CD4-positive, alpha-beta T cell treated with Interferon alpha-2 for 1 hour (primary cell): ENCODE results near the gene TSEN15.

Experiments used
- DNase-seq, 2 donors: peaks; one replicate each; pipeline ENCODE4 v3.0.0-alpha.2; 2020 to 2022

Gene TSEN15

GRCh38 chr1:184051485-184052193 is at the start of gene TSEN15:
Gene TSEN15, plus strand, starts transcription at chr1:184051730. Its CDS starts 26 bp downstream, at chr1:184051756.
- peak; percentile 64 to 77 for DNase-seq

- DNase-seq: no peak
Measured at GRCh38 chr1:184002071-184002470, 49.5 kb upstream of the TSEN15 start.

GRCh38 chr1:184004935-184005334 is 46.6 kb upstream of the TSEN15 start:
- DNase-seq: no peak

GRCh38 chr1:184005506-184005905 is 46.0 kb upstream of the TSEN15 start:
- no peak for DNase-seq

- no peak for DNase-seq
Measured at GRCh38 chr1:184010788-184011187, 40.7 kb upstream of the TSEN15 start.

- no peak for DNase-seq
Measured at GRCh38 chr1:184012187-184012586, 39.3 kb upstream of the TSEN15 start.

GRCh38 chr1:184014271-184014670 is 37.3 kb upstream of the TSEN15 start:
- no peak for DNase-seq

GRCh38 chr1:184016169-184016568 is 35.4 kb upstream of the TSEN15 start:
- no peak for DNase-seq

GRCh38 chr1:184017306-184017705 is 34.2 kb upstream of the TSEN15 start:
- DNase-seq: no peak

GRCh38 chr1:184018622-184019021 is 32.9 kb upstream of the TSEN15 start:
- no peak for DNase-seq

GRCh38 chr1:184019069-184019468 is 32.5 kb upstream of the TSEN15 start:
- DNase-seq: no peak

- DNase-seq: no peak
Measured at GRCh38 chr1:184019506-184019905, 32.0 kb upstream of the TSEN15 start.

- DNase-seq: no peak
Measured at GRCh38 chr1:184020328-184020727, 31.2 kb upstream of the TSEN15 start.

- no peak for DNase-seq
Measured at GRCh38 chr1:184020855-184021254, 30.7 kb upstream of the TSEN15 start.

- DNase-seq: no peak
Measured at GRCh38 chr1:184021728-184022127, 29.8 kb upstream of the TSEN15 start.

GRCh38 chr1:184022668-184023067 is 28.9 kb upstream of the TSEN15 start:
- DNase-seq: no peak

- no peak for DNase-seq
Measured at GRCh38 chr1:184023171-184023570, 28.4 kb upstream of the TSEN15 start.

- no peak for DNase-seq
Measured at GRCh38 chr1:184025242-184025675, 26.3 kb upstream of the TSEN15 start.

GRCh38 chr1:184027826-184028695 is 23.5 kb upstream of the TSEN15 start:
- no peak for DNase-seq

- DNase-seq: no peak
Measured at GRCh38 chr1:184028854-184029623, 22.5 kb upstream of the TSEN15 start.

- no peak for DNase-seq
Measured at GRCh38 chr1:184030433-184031091, 21.0 kb upstream of the TSEN15 start.

- DNase-seq: no peak
Measured at GRCh38 chr1:184031092-184031408, 20.5 kb upstream of the TSEN15 start.
